GM19395 (cell line): ENCODE data around the gene PPP2R3B.

Experiments used
- ATAC-seq: cut with Tn5 transposase; IDR thresholded peaks from one replicate; pipeline ENCODE4 v1.9.1; 2021; ENCODE audit warnings: mild to moderate bottlenecking, moderate library complexity; ENCODE audit not compliant: unreplicated experiment

The PPP2R3B gene

GRCh38 chrX:370963-371745, 15.6 kb downstream of the PPP2R3B start:
- no peak for ATAC-seq

GRCh38 chrX:370244-370962, 16.3 kb downstream of the PPP2R3B start:
- no peak for ATAC-seq

- no peak for ATAC-seq
Measured at GRCh38 chrX:369563-370101, 17.1 kb downstream of the PPP2R3B start.

- ATAC-seq: no peak
Measured at GRCh38 chrX:368811-369562, 17.7 kb downstream of the PPP2R3B start.

GRCh38 chrX:367866-368265, 18.8 kb downstream of the PPP2R3B start:
- ATAC-seq: no peak

GRCh38 chrX:367349-367748, 19.4 kb downstream of the PPP2R3B start:
- no peak for ATAC-seq

- ATAC-seq: no peak
Measured at GRCh38 chrX:363621-364375, 22.9 kb downstream of the PPP2R3B start.

- no peak for ATAC-seq
Measured at GRCh38 chrX:362937-363620, 23.6 kb downstream of the PPP2R3B start.

- ATAC-seq: no peak
Measured at GRCh38 chrX:362351-362750, 24.4 kb downstream of the PPP2R3B start.

GRCh38 chrX:361231-362145, 25.2 kb downstream of the PPP2R3B start:
- ATAC-seq: no peak

GRCh38 chrX:360496-361150, 26.1 kb downstream of the PPP2R3B start:
- ATAC-seq: no peak

- ATAC-seq: no peak
Measured at GRCh38 chrX:358651-359143, 28.0 kb downstream of the PPP2R3B start.

- no peak for ATAC-seq
Measured at GRCh38 chrX:357693-358471, 28.8 kb downstream of the PPP2R3B start.

GRCh38 chrX:357035-357692, 29.5 kb downstream of the PPP2R3B start:
- no peak for ATAC-seq

GRCh38 chrX:356385-357034, 30.2 kb downstream of the PPP2R3B start:
- no peak for ATAC-seq

- ATAC-seq: no peak
Measured at GRCh38 chrX:355329-356050, 31.2 kb downstream of the PPP2R3B start.
